Sigmoid colon (tissue), 4 donors: Measurements from ENCODE around the gene SYNRG.

Source experiments
- CTCF ChIP-seq, 4 experiments: fragments of 450-650 bp in 3 of 4; fragments of 200-600 bp in 1 of 4; IDR thresholded peaks; one replicate each; pipeline ENCODE4 v1.5.1; 2016 to 2019; ENCODE audit warnings: antibody characterized with exemption in 4 of 4, mild to moderate bottlenecking in 3 of 4, moderate library complexity in 2 of 4
- EP300 ChIP-seq, 4 donors: sonication (generic); formaldehyde crosslinking; IDR thresholded peaks; one replicate each; pipeline ENCODE4 v1.6.1; 2017; ENCODE audit warnings: antibody characterized with exemption in 4 of 4
- POLR2AphosphoS5 ChIP-seq, 4 donors: sonication (generic); formaldehyde crosslinking; IDR thresholded peaks; one replicate each; pipeline ENCODE4 v1.6.1; 2017; ENCODE audit warnings: antibody characterized with exemption in 4 of 4

- TF ChIP-seq POLR2AphosphoS5 (IDR thresholded peaks at IDR 0.05) (no peak), EP300 (IDR thresholded peaks at IDR 0.05) (no peak), CTCF (IDR thresholded peaks at IDR 0.05) (peak in 1 of 4 experiments; percentile 18)
Measured at GRCh38 chr17:37570527-37571093, 38.6 kb downstream of the SYNRG start.
